Esophagus (tissue), 2 donors: ENCODE results near the gene BSDC1. TPM values are rescaled to one million over a fixed set of nuclear protein-coding genes. Genes with fewer than 3 reads are reported as not detected.
"Not testable (repeated sequence)": the region's sequence is repeated elsewhere in the genome, so short reads cannot be mapped to it uniquely, and the experiment has no call there.

Source experiments
- H3K27ac ChIP-seq, 2 donors: one replicate each; pipeline ENCODE4 v1.5.1; 2013; ENCODE audit warnings: low read depth in 2 of 2, mild to moderate bottlenecking in 2 of 2, inconsistent platforms in 1 of 2, low read length in 1 of 2, moderate library complexity in 1 of 2
- H3K27me3 ChIP-seq, 2 donors: one replicate each; pipeline ENCODE4 v1.6.1; 2013; ENCODE audit warnings: low read length in 2 of 2, control low read depth in 1 of 2, mild to moderate bottlenecking in 1 of 2; ENCODE audit not compliant: insufficient read depth in 2 of 2, control insufficient read depth in 1 of 2
- H3K36me3 ChIP-seq, 2 donors: one replicate each; pipeline ENCODE4 v1.6.1; 2013; ENCODE audit warnings: low read length in 1 of 2; ENCODE audit not compliant: control insufficient read depth in 2 of 2, insufficient read depth in 2 of 2
- H3K4me1 ChIP-seq, 2 donors: one replicate each; pipeline ENCODE4 v1.6.1; 2013; ENCODE audit warnings: low read length in 1 of 2; ENCODE audit not compliant: control insufficient read depth in 2 of 2, insufficient read depth in 2 of 2
- H3K4me3 ChIP-seq, 2 donors: one replicate each; pipeline ENCODE4 v1.5.1; 2013; ENCODE audit warnings: low read length in 2 of 2, mild to moderate bottlenecking in 2 of 2, low read depth in 1 of 2, moderate library complexity in 1 of 2
- H3K9me3 ChIP-seq, 2 donors: one replicate each; pipeline ENCODE4 v1.6.1; 2013; ENCODE audit warnings: mild to moderate bottlenecking in 2 of 2, low read depth in 1 of 2, low read length in 1 of 2, moderate library complexity in 1 of 2; ENCODE audit not compliant: control insufficient read depth in 2 of 2, insufficient read depth in 1 of 2
- WGBS, 2 donors: extraction: QIAGEN DNeasy Blood & Tissue Kit; methylation state at CpG; one replicate each; pipeline ENCODE4 v1.1.7; 2013; 5-methylcytosine and 5-hydroxymethylcytosine counted together
- polyA plus RNA-seq, 2 donors: library from polyadenylated mRNA; stranded (reverse); fragments of 200-250 nt; gene quantifications; one replicate each; pipeline ENCODE4 v1.2.3, GENCODE V29; 2013
- donor health status: healthy with polysubstance abuse.
- donor health status: Bipolar disorder and iron deficiency.

The BSDC1 gene
- polyA plus RNA-seq: 10 to 100 TPM; 24.1 to 26.9 TPM

- 0 to 1% methylated on average over 48 of the region's 48 CpGs for WGBS, 2 donors
- H3K4me1 ChIP-seq: peaks cover 0 to 4% of the 10 kb centered on the region in 2 donors
- peak within 1 kb of the TSS; percentile 95 to 99 for H3K27ac ChIP-seq
- H3K27me3 ChIP-seq: no peaks in the 10 kb centered on the region
- no peaks in the 10 kb centered on the region for H3K9me3 ChIP-seq
- peak within 1 kb of the TSS; percentile 98 for H3K4me3 ChIP-seq
- peaks cover 0 to 6% of the 10 kb centered on the region in 2 donors for H3K36me3 ChIP-seq
These were observed at the start of gene BSDC1 for GRCh38 chr1:32394141-32394889. BSDC1 (minus strand) TSS chr1:32394441; CDS start chr1:32394414, 27 bp downstream.

- not testable (repeated sequence) for H3K4me3 ChIP-seq, H3K4me1 ChIP-seq, H3K27me3 ChIP-seq, H3K36me3 ChIP-seq, H3K9me3 ChIP-seq, H3K27ac ChIP-seq
- 93 to 96% methylated on average over 10 of the region's 10 CpGs for WGBS, 2 donors
These were observed 47.2 kb upstream of the BSDC1 start for GRCh38 chr1:32441467-32441866.

GRCh38 chr1:32438777-32439176 is 44.5 kb upstream of the BSDC1 start:
- not testable (repeated sequence) for H3K27me3 ChIP-seq, H3K36me3 ChIP-seq, H3K9me3 ChIP-seq, H3K4me1 ChIP-seq, H3K27ac ChIP-seq, H3K4me3 ChIP-seq
- WGBS, 2 donors: 96 to 98% methylated on average over 4 of the region's 4 CpGs

- WGBS, 2 donors: 34 to 42% methylated on average over 1 of the region's 1 CpG
- H3K27ac ChIP-seq: no peak overlapping the region
- H3K4me1 ChIP-seq: no peaks in the 10 kb centered on the region
- H3K4me3 ChIP-seq: no peak overlapping the region
- H3K9me3 ChIP-seq: peaks cover 0 to 3% of the 10 kb centered on the region in 2 donors
- no peaks in the 10 kb centered on the region for H3K36me3 ChIP-seq
- no peaks in the 10 kb centered on the region for H3K27me3 ChIP-seq
These were observed 43.9 kb upstream of the BSDC1 start for GRCh38 chr1:32438136-32438535.

- Histone ChIP-seq H3K4me1 (peaks cover under 1 to 1% of the 10 kb centered on the region in 2 donors), H3K36me3 (no peaks in the 10 kb centered on the region)
- WGBS, 2 donors: 44 to 54% methylated on average over 4 of the region's 4 CpGs
These were observed 37.6 kb upstream of the BSDC1 start for GRCh38 chr1:32431736-32432400.

GRCh38 chr1:32427264-32427963 is 33.2 kb upstream of the BSDC1 start:
- H3K4me1 ChIP-seq: peaks cover 4 to 7% of the 10 kb centered on the region in 2 donors
- H3K27me3 ChIP-seq: no peaks in the 10 kb centered on the region
- H3K4me3 ChIP-seq: no peak overlapping the region
- no peaks in the 10 kb centered on the region for H3K36me3 ChIP-seq
- 64 to 66% methylated on average over 17 of the region's 17 CpGs for WGBS, 2 donors
- H3K9me3 ChIP-seq: no peaks in the 10 kb centered on the region
- H3K27ac ChIP-seq: no peak overlapping the region

More at GRCh38 chr1:32431736-32432400, 37.6 kb upstream of the BSDC1 start:
- Histone ChIP-seq H3K27ac (no peak overlapping the region), H3K4me3 (no peak overlapping the region), H3K9me3 (no peaks in the 10 kb centered on the region), H3K27me3 (no peaks in the 10 kb centered on the region)

- H3K4me3 ChIP-seq: peak overlapping the region in 1 of 2 donors; percentile 9
- no peaks in the 10 kb centered on the region for H3K27me3 ChIP-seq
- WGBS, 2 donors: 8 to 12% methylated on average over 36 of the region's 36 CpGs
- no peaks in the 10 kb centered on the region for H3K9me3 ChIP-seq
- H3K27ac ChIP-seq: no peak overlapping the region
- H3K36me3 ChIP-seq: no peaks in the 10 kb centered on the region
- peaks cover 4 to 7% of the 10 kb centered on the region in 2 donors for H3K4me1 ChIP-seq
These were observed 32.4 kb upstream of the BSDC1 start for GRCh38 chr1:32426489-32427255.

- Histone ChIP-seq H3K27ac (no peak overlapping the region), H3K4me3 (no peak overlapping the region), H3K36me3 (no peaks in the 10 kb centered on the region), H3K4me1 (peaks cover 3 to 5% of the 10 kb centered on the region in 2 donors), H3K9me3 (no peaks in the 10 kb centered on the region), H3K27me3 (no peaks in the 10 kb centered on the region)
- WGBS, 2 donors: 81 to 95% methylated on average over 1 of the region's 1 CpG
These were observed 27.5 kb upstream of the BSDC1 start for GRCh38 chr1:32421775-32422174.
